C4-2B (cell line): ENCODE results near the gene SOCS6.

Experiments used
- CTCF ChIP-seq: fragments of 450-650 bp; conservative IDR thresholded peaks from 2 replicates; pipeline ENCODE4 v1.5.1; 2017; ENCODE audit warnings: mild to moderate bottlenecking
- ZFX ChIP-seq: fragments of 450-650 bp; IDR thresholded peaks from 2 replicates; pipeline ENCODE4 v1.6.1; 2017

- no peak for TF ChIP-seq CTCF
- TF ChIP-seq ZFX: no peak
Measured at GRCh38 chr18:70319187-70319586, 30.3 kb downstream of the SOCS6 start.
